HEK293T (cell line): ENCODE results near the gene MORN3.
"Not testable (repeated sequence)": the region's sequence is repeated elsewhere in the genome, so short reads cannot be mapped to it uniquely, and the experiment has no call there.

Source experiments
- CTCF ChIA-PET: fragments of 350-600 bp; formaldehyde crosslinking; extraction: SDS; loops from one replicate; lab custom pipeline; 2021; ENCODE audit warnings: antibody characterized with exemption, inconsistent platforms; lab: Yijun Ruan, JAX
- POLR2A ChIA-PET: fragments of 350-600 bp; formaldehyde crosslinking; extraction: SDS; loops from one replicate; lab custom pipeline; 2020; ENCODE audit warnings: antibody characterized with exemption, inconsistent platforms; lab: Yijun Ruan, JAX
- DNase-seq: peaks from one replicate; pipeline ENCODE4 v3.0.0; 2012; ENCODE audit warnings: mixed read lengths; ENCODE audit errors: extremely low spot score
- ARNT ChIP-seq: fragments of 450-650 bp; IDR thresholded peaks from 2 replicates; pipeline ENCODE4 v1.6.1; 2017; ENCODE audit warnings: mild to moderate bottlenecking
- BHLHE40 ChIP-seq: fragments of 450-650 bp; IDR thresholded peaks from 2 replicates; pipeline ENCODE4 v1.6.1; 2016; ENCODE audit warnings: mild to moderate bottlenecking, moderate library complexity, borderline replicate concordance
- CTBP1 ChIP-seq: fragments of 450-650 bp; IDR thresholded peaks from 2 replicates; pipeline ENCODE4 v1.6.1; 2016; ENCODE audit warnings: borderline replicate concordance
- ELF4 ChIP-seq: fragments of 450-650 bp; IDR thresholded peaks from 2 replicates; pipeline ENCODE4 v1.6.1; 2017; ENCODE audit warnings: antibody characterized with exemption
- FOXA1 ChIP-seq: fragments of 450-650 bp; IDR thresholded peaks from 2 replicates; pipeline ENCODE4 v1.6.1; 2016; ENCODE audit warnings: mild to moderate bottlenecking
- FOXK2 ChIP-seq: fragments of 450-650 bp; IDR thresholded peaks from 2 replicates; pipeline ENCODE4 v1.6.1; 2016; ENCODE audit warnings: mild to moderate bottlenecking
- FOXM1 ChIP-seq: fragments of 450-650 bp; IDR thresholded peaks from 2 replicates; pipeline ENCODE4 v1.6.1; 2017; ENCODE audit warnings: mild to moderate bottlenecking, borderline replicate concordance
- HDGF ChIP-seq: fragments of 450-650 bp; IDR thresholded peaks from 2 replicates; pipeline ENCODE4 v1.6.1; 2017; ENCODE audit warnings: antibody characterized with exemption, borderline replicate concordance
- L3MBTL2 ChIP-seq: fragments of 450-650 bp; conservative IDR thresholded peaks from 2 replicates; pipeline ENCODE4 v1.6.1; 2016; ENCODE audit warnings: mild to moderate bottlenecking
- LEF1 ChIP-seq: fragments of 450-650 bp; IDR thresholded peaks from 2 replicates; pipeline ENCODE4 v1.6.1; 2017; ENCODE audit warnings: mild to moderate bottlenecking, borderline replicate concordance
- NFRKB ChIP-seq: fragments of 450-650 bp; IDR thresholded peaks from 2 replicates; pipeline ENCODE4 v1.6.1; 2016; ENCODE audit warnings: mild to moderate bottlenecking, moderate library complexity
- PKNOX1 ChIP-seq: fragments of 450-650 bp; IDR thresholded peaks from 2 replicates; pipeline ENCODE4 v1.6.1; 2016
- SP1 ChIP-seq: fragments of 450-650 bp; IDR thresholded peaks from 2 replicates; pipeline ENCODE4 v1.6.1; 2017
- SUZ12 ChIP-seq: fragments of 450-650 bp; IDR thresholded peaks from 2 replicates; pipeline ENCODE4 v1.6.1; 2016; ENCODE audit warnings: mild to moderate bottlenecking
- TARDBP ChIP-seq: fragments of 450-650 bp; IDR thresholded peaks from 2 replicates; pipeline ENCODE4 v1.6.1; 2016
- ZNF384 ChIP-seq: fragments of 450-650 bp; IDR thresholded peaks from 2 replicates; pipeline ENCODE4 v1.6.1; 2016

Gene MORN3

DNA sequence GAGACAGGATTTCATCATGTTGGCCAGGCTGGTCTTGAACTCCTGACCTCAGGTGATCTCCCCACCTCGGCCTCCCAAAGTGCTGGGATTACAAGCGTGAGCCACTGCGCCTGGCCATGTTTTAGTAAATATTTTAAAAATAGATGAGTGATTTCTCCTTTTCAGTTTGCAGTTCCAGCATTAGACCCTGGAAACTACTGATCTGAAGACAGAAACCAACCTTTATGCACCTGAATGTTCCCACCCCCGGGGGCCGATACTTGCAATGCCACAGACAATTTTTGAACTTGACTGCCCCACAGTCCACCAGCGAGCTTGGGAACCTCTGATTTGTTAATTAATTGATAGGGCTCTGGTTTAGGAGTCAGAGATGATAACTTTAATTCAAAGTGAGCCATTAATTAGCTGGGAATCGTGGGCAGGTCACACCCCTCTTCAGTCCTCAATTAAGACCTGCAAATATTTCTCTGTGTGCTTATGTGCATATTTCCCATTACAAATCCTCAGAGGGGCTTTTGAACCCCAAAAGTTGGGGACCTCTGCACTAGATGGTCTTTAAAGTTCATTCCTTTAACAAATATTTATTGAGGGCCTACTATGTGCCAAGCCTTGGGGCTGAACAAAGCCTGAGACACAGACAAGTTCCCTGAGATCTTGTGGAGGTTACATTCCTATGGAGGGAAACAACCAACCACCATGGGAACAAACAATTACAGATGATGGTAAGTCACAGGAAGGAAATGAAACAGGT is 39.0 kb upstream of the MORN3 start:
- no peak for TF ChIP-seq NFRKB
- no peak for TF ChIP-seq ARNT
- no peak for TF ChIP-seq SUZ12
- TF ChIP-seq CTBP1 = no peak
- TF ChIP-seq ELF4 = no peak
- no peak for TF ChIP-seq FOXK2
- TF ChIP-seq FOXA1 = no peak
- no peak for TF ChIP-seq HDGF
- TF ChIP-seq LEF1 = no peak
- TF ChIP-seq L3MBTL2 = no peak
- TF ChIP-seq ZNF384 = no peak
- no peak for TF ChIP-seq TARDBP
- no peak for TF ChIP-seq SP1
- no peak for TF ChIP-seq BHLHE40
- no peak for TF ChIP-seq PKNOX1
- no peak for TF ChIP-seq FOXM1
- POLR2A ChIA-PET = no interaction called here
- CTCF ChIA-PET = interaction anchor here (0.5 kb wide), 1 partner anchor 505 kb away, joined by 3 read pairs; no protein-coding TSS in a partner anchor
- DNase-seq = no peak

GRCh38 chr12:121705514-121705913 is 36.1 kb upstream of the MORN3 start:
- ChIA-PET CTCF (no interaction called here), POLR2A (no interaction called here)
- DNase-seq = no peak
- TF ChIP-seq LEF1 = no peak
- no peak for TF ChIP-seq SP1
- no peak for TF ChIP-seq TARDBP
- TF ChIP-seq ZNF384 = no peak
- TF ChIP-seq PKNOX1 = no peak
- TF ChIP-seq L3MBTL2 = no peak
- no peak for TF ChIP-seq BHLHE40
- TF ChIP-seq SUZ12 = no peak
- no peak for TF ChIP-seq FOXA1
- TF ChIP-seq ARNT = no peak
- no peak for TF ChIP-seq ELF4
- no peak for TF ChIP-seq NFRKB
- TF ChIP-seq FOXM1 = no peak

DNA sequence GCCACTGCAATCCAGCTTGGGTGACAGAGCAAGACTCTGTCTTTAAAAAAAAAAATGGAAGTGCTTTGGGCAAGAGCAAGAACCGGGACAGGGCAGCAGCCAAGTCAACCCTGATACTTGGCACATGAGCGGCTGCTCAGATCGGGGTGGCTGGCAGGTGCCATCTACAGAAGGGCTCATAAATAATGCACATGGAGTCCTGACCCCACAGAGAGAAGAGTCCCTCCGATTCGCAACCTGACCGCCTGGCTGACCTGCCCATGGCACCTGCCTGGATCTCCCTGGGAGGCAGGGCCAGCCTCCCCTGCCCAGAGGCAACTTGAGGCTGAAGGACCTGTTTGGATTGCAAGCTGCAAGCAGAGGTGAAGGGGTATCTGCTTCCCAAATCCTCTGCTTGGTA is 33.5 kb upstream of the MORN3 start:
- no peak for DNase-seq
- TF ChIP-seq FOXA1 (no peak), SUZ12 (no peak), CTBP1 (no peak)
- ChIA-PET POLR2A (interaction anchor here (2.1 kb wide), 1 partner anchor 10 kb away, joined by 7 read pairs; the partner anchor contains the start of gene TMEM120B), CTCF (no interaction called here)

DNA sequence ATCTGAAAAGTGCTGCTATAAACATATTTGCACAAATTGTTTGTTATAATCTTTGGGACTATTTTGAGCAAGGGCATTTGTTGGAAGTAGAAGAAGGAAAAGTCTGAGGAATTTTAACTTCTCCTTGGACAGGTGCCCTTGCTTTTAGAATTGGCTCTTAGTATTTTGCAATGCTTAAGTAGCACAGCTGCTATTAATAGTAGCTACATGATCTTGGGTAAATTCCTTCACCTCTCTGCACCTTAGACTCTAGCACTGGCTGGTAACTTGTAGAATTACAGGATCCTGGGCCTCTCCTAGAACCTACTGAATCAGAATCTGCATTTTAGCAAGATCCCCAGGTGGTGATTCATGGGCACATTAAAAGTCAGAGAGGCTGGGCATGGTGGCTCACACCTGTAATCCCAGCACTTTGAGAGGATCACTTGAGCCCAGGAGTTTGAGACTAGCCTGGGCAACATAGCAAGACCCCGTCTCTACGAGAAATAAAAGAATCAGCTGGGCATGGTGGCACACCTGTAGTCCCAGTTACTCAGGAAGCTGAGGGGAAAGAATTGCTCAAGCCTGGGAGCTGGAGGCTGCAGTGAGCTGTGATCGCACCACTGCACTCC is 32.3 kb upstream of the MORN3 start:
- ChIA-PET CTCF (interaction anchor here (0.7 to 1.4 kb wide), 3 partner anchors 72 to 110 kb away, joined by 3 to 5 read pairs (median 3); no protein-coding TSS in a partner anchor), POLR2A (no interaction called here)
- no peak for TF ChIP-seq NFRKB
- no peak for TF ChIP-seq ELF4
- TF ChIP-seq HDGF = no peak
- TF ChIP-seq LEF1 = no peak
- no peak for TF ChIP-seq FOXA1
- TF ChIP-seq SUZ12 = no peak
- TF ChIP-seq FOXK2 = no peak
- TF ChIP-seq PKNOX1 = no peak
- TF ChIP-seq ZNF384 = no peak
- no peak for TF ChIP-seq ARNT
- TF ChIP-seq FOXM1 = no peak
- no peak for DNase-seq

DNA sequence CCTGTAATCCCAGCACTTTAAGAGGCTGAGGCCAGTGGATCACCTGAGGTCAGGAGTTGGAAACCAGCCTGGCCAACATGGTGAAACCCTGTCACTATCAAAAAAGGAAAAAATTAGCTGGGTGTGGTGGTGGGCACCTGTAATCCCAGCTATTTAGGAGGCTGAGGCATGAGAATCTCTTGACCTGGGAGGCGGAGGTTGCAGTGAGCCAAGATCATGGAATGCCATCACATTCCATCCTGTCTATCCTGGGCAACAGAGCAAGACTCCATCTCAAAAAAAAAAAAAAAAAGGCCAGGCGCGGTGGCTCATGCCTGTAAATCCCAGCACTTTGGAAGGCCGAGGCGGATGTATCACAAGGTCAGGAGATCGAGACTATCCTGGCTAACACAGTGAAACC is 28.4 kb upstream of the MORN3 start:
- CTCF ChIA-PET = interaction anchor here (0.7 to 1.4 kb wide), 4 partner anchors 15 to 96 kb away, joined by 3 to 7 read pairs (median 4); partner anchors contain the start of genes RHOF and TMEM120B
- POLR2A ChIA-PET = not testable (repeated sequence)

GRCh38 chr12:121697093-121697698 is 27.7 kb upstream of the MORN3 start:
- DNase-seq = peak; percentile 40
- CTCF ChIA-PET = interaction anchor here (0.7 to 1.4 kb wide), 3 partner anchors 15 to 76 kb away, joined by 3 to 7 read pairs (median 4); partner anchors contain the start of gene TMEM120B
- TF ChIP-seq NFRKB = no peak
- no peak for TF ChIP-seq SUZ12
- no peak for TF ChIP-seq ELF4
- no peak for TF ChIP-seq FOXK2
- TF ChIP-seq FOXM1 = no peak
- no peak for TF ChIP-seq ARNT
- TF ChIP-seq ZNF384 = no peak
- no peak for TF ChIP-seq TARDBP
- TF ChIP-seq SP1 = no peak
- TF ChIP-seq LEF1 = no peak
- TF ChIP-seq CTBP1 = no peak
- POLR2A ChIA-PET = no interaction called here

More for the DNA sequence above, 28.4 kb upstream of the MORN3 start:
- not testable (repeated sequence) for DNase-seq
